Measurements from ENCODE around the gene HS2ST1. TPM values are rescaled to one million over a fixed set of nuclear protein-coding genes. Genes with fewer than 3 reads are reported as not detected.
"Not testable (repeated sequence)": the region's sequence is repeated elsewhere in the genome, so short reads cannot be mapped to it uniquely, and the experiment has no call there.

HS2ST1 gene
- total RNA-seq, 2 experiments from 2014 or later: 16.9 to 20.4 TPM

- Mint-ChIP-seq H3K4me3 (no peak overlapping the region), H3K36me3 (ENCODE audit: low read depth) (peaks cover 5% of the 10 kb centered on the region), H3K9me3 (peaks cover 11% of the 10 kb centered on the region), H3K4me1 (no peaks in the 10 kb centered on the region), H3K27ac (no peak overlapping the region), H3K27me3 (no peaks in the 10 kb centered on the region)
- no peak for DNase-seq
- ChIA-PET CTCF (no interaction called here), POLR2A (no interaction called here)
These were observed 137.5 kb downstream of the HS2ST1 start for GRCh38 chr1:87051965-87052364.

GRCh38 chr1:87052400-87052799 lies 138.0 kb downstream of the HS2ST1 start:
- Mint-ChIP-seq H3K4me3 (no peak overlapping the region), H3K27ac (no peak overlapping the region), H3K9me3 (peaks cover 9% of the 10 kb centered on the region), H3K27me3 (no peaks in the 10 kb centered on the region), H3K4me1 (no peaks in the 10 kb centered on the region), H3K36me3 (ENCODE audit: low read depth) (peaks cover 3% of the 10 kb centered on the region)
- no peak for DNase-seq
- ChIA-PET POLR2A (no interaction called here), CTCF (no interaction called here)

DNA sequence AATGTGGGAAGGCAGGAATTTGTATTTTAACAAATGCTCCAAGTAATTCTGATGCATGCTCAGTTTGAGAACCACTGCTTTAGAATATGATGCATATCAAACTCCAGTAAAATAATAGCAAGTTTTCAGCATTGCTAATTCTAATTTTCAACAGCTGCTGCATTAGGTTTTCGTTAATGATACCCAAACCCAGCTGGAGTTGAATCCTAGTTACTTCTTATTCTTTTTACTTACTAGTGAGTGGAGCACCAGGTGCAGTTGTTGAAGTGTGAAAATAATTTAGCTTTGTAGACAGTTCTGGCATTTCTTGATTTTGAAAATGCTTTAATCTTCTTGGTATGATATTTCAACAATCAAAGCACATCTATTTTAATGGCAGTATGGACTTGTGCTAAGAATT lies 138.5 kb downstream of the HS2ST1 start:
- Mint-ChIP-seq H3K4me3 (no peak overlapping the region), H3K27me3 (no peaks in the 10 kb centered on the region), H3K36me3 (ENCODE audit: low read depth) (peaks cover 3% of the 10 kb centered on the region), H3K27ac (no peak overlapping the region), H3K9me3 (peaks cover 5% of the 10 kb centered on the region), H3K4me1 (peaks cover 2% of the 10 kb centered on the region)
- CTCF ChIA-PET: no interaction called here
- POLR2A ChIA-PET: no interaction called here
- DNase-seq: no peak

GRCh38 chr1:87053446-87053845 lies 139.0 kb downstream of the HS2ST1 start:
- Mint-ChIP-seq H3K4me3 (no peak overlapping the region), H3K36me3 (ENCODE audit: low read depth) (peaks cover 3% of the 10 kb centered on the region), H3K27ac (no peak overlapping the region), H3K27me3 (no peaks in the 10 kb centered on the region), H3K9me3 (peaks cover 2% of the 10 kb centered on the region), H3K4me1 (peaks cover 4% of the 10 kb centered on the region)
- POLR2A ChIA-PET: no interaction called here
- no peak for DNase-seq
- CTCF ChIA-PET: no interaction called here

DNA sequence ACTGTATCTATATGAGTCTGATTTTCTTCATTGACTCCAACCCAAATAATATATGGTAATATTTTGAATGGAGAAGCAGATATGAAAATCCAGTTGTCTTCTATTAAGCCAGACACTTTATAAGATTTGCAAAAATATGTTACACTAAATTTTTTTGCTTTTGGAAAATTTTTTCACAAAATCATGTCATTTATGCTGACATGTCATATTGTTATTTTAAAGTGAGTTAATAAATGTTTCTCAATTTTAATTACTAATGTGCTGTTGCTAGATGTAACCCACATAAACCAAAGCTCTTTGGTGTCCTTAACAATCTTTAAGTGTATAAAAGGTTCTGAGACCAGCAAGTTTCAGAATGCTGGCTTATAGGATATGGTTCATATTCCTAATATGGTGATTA lies 142.5 kb downstream of the HS2ST1 start:
- Mint-ChIP-seq H3K9me3 (no peaks in the 10 kb centered on the region), H3K27me3 (no peaks in the 10 kb centered on the region), H3K27ac (no peak overlapping the region), H3K36me3 (ENCODE audit: low read depth) (no peaks in the 10 kb centered on the region), H3K4me3 (no peak overlapping the region), H3K4me1 (peaks cover 7% of the 10 kb centered on the region)
- POLR2A ChIA-PET: interaction anchor here (0.6 kb wide), 1 partner anchor 1612 kb away, joined by 3 read pairs; no protein-coding TSS in a partner anchor
- DNase-seq: no peak
- CTCF ChIA-PET: no interaction called here

DNA sequence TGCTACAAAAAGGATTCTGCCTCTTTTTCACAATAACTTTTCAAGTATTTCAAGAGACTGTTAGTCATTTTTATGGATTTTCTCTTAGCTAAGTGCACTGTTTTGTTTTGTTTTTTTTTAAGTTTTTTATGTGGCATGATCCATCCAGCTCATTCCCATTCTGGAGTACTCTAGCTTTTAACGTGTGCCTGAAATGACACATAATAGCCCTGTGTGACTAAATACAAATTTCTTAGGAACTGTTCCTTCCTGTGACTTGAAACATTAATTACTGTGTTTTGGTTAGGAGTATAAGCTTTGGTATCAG lies 143.9 kb downstream of the HS2ST1 start:
- POLR2A ChIA-PET: no interaction called here
- Mint-ChIP-seq H3K36me3 (ENCODE audit: low read depth) (no peaks in the 10 kb centered on the region), H3K4me1 (peaks cover 8% of the 10 kb centered on the region), H3K27ac (no peak overlapping the region), H3K27me3 (no peaks in the 10 kb centered on the region), H3K9me3 (no peaks in the 10 kb centered on the region), H3K4me3 (no peak overlapping the region)
- CTCF ChIA-PET: interaction anchor here (0.8 kb wide), 1 partner anchor 24 kb away, joined by 3 read pairs; no protein-coding TSS in a partner anchor
- DNase-seq: no peak

DNA sequence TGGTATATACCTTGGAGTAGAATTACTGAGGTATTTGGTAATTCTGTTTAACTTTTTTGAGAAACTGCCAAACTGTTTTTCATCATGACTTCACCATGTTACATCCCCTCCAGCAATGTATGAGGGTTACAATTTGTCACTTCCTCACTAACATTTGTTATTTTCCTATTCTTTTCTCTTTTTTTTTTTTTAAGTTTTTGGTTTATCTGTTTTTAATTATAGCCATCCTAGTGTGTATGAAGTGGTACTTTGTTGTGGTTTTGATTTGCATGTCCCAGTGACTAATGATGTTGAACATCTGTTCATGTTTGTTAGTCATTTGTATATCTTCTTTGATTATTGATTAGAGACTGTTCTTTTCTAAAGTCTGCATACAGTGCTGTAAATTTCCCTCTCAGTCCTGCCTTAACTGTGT lies 147.3 kb downstream of the HS2ST1 start:
- no peak for DNase-seq
- POLR2A ChIA-PET: no interaction called here
- Mint-ChIP-seq H3K27me3 (no peaks in the 10 kb centered on the region), H3K4me1 (peaks cover 8% of the 10 kb centered on the region), H3K4me3 (no peak overlapping the region), H3K36me3 (ENCODE audit: low read depth) (peaks cover 2% of the 10 kb centered on the region), H3K9me3 (no peaks in the 10 kb centered on the region), H3K27ac (no peak overlapping the region)
- CTCF ChIA-PET: no interaction called here

DNA sequence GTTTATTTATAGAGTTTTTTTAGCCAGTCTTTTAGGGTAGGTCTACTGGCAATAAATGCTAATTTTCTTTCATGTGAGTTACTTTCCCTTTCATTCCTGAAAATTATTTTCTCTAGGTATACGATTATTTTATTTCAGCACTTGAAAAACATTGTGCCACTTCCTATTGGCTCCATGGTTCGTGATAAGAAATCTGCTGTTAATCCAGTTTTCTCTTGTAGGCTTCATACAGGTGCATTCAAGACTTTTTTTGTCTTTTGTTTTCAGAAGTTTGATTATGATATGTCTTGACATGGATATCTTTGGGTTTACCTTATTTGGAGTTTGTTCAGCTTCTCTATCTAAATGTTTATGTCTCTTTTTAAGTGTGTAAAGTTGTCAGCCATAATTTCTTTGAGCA lies 148.3 kb downstream of the HS2ST1 start:
- Mint-ChIP-seq H3K4me3 (no peak overlapping the region), H3K27ac (no peak overlapping the region), H3K4me1 (peaks cover 8% of the 10 kb centered on the region), H3K27me3 (no peaks in the 10 kb centered on the region), H3K36me3 (ENCODE audit: low read depth) (peaks cover 5% of the 10 kb centered on the region), H3K9me3 (peaks cover 2% of the 10 kb centered on the region)
- CTCF ChIA-PET: no interaction called here
- POLR2A ChIA-PET: no interaction called here
- DNase-seq: no peak

- no peaks in the 10 kb centered on the region for H3K27me3 Mint-ChIP-seq
- no peak for DNase-seq
- ChIA-PET CTCF (no interaction called here), POLR2A (interaction anchor here (1.2 kb wide), 1 partner anchor 19 kb away, joined by 3 read pairs; no protein-coding TSS in a partner anchor)
- H3K27ac Mint-ChIP-seq: no peak overlapping the region
- peaks cover 2% of the 10 kb centered on the region for H3K9me3 Mint-ChIP-seq
- H3K4me1 Mint-ChIP-seq: peaks cover 4% of the 10 kb centered on the region
- no peak overlapping the region for H3K4me3 Mint-ChIP-seq
- H3K36me3 Mint-ChIP-seq (ENCODE audit: low read depth): peaks cover 5% of the 10 kb centered on the region
These were observed 149.9 kb downstream of the HS2ST1 start for GRCh38 chr1:87064309-87064708.

DNA sequence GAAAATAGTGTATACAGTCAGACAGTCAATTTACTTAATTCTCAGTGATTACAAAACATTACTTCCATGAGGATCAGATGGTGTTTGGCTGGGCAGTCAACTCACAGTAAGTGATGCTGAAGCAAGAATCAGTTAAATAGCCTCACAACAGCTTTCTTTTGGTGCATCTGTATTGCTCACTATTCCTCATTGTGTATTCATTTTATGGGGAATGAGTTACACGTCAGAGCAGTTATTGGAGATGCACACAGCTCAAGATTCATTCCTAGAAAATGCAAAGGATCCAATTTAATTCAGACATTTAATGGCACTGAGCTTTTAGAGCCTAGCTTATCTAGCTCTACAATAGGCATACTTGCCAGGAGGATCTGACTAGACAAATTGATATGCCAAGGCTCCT lies 150.6 kb downstream of the HS2ST1 start:
- peaks cover 2% of the 10 kb centered on the region for H3K9me3 Mint-ChIP-seq
- H3K36me3 Mint-ChIP-seq (ENCODE audit: low read depth): peaks cover 5% of the 10 kb centered on the region
- no peak for DNase-seq
- H3K4me1 Mint-ChIP-seq: peaks cover 4% of the 10 kb centered on the region
- H3K4me3 Mint-ChIP-seq: no peak overlapping the region
- no peak overlapping the region for H3K27ac Mint-ChIP-seq
- H3K27me3 Mint-ChIP-seq: no peaks in the 10 kb centered on the region
- ChIA-PET POLR2A (interaction anchor here (1.2 kb wide), 1 partner anchor 20 kb away, joined by 3 read pairs; no protein-coding TSS in a partner anchor), CTCF (no interaction called here)

DNA sequence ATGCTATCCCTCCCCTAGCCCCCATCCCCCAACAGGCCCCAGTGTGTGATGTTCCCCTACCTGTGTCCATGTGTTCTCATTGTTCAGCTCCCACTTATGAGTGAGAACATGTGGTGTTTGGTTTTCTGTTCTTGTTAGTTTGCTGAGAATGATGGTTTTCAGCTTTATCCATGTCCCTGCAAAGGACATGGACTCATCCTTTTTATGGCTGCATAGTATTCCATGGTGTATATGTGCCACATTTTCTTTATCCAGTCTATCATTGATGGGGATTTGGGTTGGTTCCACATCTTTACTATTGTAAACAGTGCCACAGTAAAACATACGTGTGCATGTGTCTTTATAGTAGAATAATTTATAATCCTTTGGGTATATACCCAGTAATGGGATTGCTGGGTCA lies 152.3 kb downstream of the HS2ST1 start:
- H3K27me3 Mint-ChIP-seq; CTCF ChIA-PET; H3K9me3 Mint-ChIP-seq; H3K36me3 Mint-ChIP-seq (ENCODE audit: low read depth); H3K4me3 Mint-ChIP-seq; POLR2A ChIA-PET; H3K4me1 Mint-ChIP-seq; H3K27ac Mint-ChIP-seq; DNase-seq: not testable (repeated sequence)

DNA sequence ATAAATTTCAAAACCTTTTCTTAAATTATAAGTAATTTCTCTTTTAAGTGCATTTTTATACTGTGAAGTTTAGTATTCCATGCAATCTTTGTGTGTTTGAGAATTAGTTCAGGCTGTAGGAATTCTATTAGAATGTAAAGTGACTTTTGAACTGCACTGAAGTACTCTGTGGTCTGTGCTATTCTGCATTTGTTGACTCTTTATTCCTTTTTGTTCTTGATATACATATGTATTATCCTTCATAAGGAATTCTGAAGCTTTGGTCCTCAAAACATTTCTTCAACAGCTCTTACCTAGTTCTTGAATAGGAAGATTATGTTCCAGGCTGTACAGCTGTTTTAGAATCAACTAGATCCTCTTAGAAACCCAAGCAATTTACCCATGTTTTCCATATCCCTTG lies 158.0 kb downstream of the HS2ST1 start:
- POLR2A ChIA-PET: interaction anchor here (0.5 kb wide), 1 partner anchor 15 kb away, joined by 3 read pairs; no protein-coding TSS in a partner anchor
- CTCF ChIA-PET: no interaction called here
- H3K27ac Mint-ChIP-seq: no peak overlapping the region
- DNase-seq: no peak
- no peak overlapping the region for H3K4me3 Mint-ChIP-seq
- H3K9me3 Mint-ChIP-seq: no peaks in the 10 kb centered on the region
- no peaks in the 10 kb centered on the region for H3K36me3 Mint-ChIP-seq (ENCODE audit: low read depth)
- H3K4me1 Mint-ChIP-seq: no peaks in the 10 kb centered on the region
- H3K27me3 Mint-ChIP-seq: no peaks in the 10 kb centered on the region

DNA sequence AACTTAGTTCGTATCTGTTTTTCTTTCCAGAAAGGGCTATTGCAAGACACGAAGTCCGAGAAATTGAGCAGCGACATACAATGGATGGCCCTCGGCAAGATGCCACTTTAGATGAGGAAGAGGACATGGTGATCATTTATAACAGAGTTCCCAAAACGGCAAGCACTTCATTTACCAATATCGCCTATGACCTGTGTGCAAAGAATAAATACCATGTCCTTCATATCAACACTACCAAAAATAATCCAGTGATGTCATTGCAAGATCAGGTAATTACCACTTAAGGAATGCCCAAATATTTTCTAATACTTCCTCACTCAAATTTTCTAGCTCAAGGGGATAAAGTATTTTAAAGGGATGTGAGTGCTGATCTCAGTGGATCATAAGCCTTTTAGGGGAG lies 158.5 kb downstream of the HS2ST1 start:
- Mint-ChIP-seq H3K9me3 (no peaks in the 10 kb centered on the region), H3K36me3 (ENCODE audit: low read depth) (no peaks in the 10 kb centered on the region), H3K4me1 (no peaks in the 10 kb centered on the region), H3K27me3 (no peaks in the 10 kb centered on the region), H3K4me3 (no peak overlapping the region), H3K27ac (no peak overlapping the region)
- no peak for DNase-seq
- ChIA-PET POLR2A (no interaction called here), CTCF (no interaction called here)

DNA sequence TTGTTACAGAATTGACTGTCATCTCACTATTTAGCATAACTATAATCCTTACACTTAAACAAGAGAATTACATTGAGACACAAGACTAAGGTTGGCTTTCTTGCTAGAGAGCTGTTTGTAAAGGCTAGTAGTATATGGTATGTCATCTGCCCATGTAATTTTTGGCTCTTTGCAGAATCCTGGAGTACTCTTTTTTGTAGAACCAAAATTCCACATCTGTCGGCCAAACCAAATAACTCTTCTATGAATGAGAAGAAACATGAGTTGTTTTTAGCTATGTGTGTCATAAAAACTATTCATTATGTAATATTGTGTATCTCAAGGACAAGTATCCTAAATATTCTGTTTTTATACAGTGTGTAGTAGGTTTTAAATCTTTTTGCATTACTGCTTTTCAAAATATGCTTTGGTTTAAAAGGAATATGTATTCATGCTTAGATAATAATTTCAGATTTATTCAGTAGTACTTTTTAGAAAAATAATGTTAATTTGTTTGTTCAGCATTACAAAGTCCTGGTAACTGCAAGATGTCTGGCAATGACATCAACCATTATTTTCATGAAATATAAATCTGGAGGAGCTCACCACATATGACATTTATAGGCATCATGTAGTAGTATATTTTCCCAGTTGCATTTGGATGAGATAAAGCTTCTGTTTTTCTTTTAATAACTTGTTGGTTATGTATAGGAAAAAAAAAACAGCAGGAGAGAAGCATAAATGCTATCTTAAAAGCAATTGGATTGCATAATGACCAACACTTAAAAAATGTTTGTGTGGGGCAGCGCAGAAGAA lies 159.8 kb downstream of the HS2ST1 start:
- Mint-ChIP-seq H3K36me3 (ENCODE audit: low read depth) (no peaks in the 10 kb centered on the region), H3K4me3 (no peak overlapping the region), H3K27ac (no peak overlapping the region), H3K9me3 (no peaks in the 10 kb centered on the region), H3K27me3 (no peaks in the 10 kb centered on the region), H3K4me1 (peaks cover 4% of the 10 kb centered on the region)
- POLR2A ChIA-PET: no interaction called here
- DNase-seq: no peak
- CTCF ChIA-PET: interaction anchor here (0.6 to 2.3 kb wide), 3 partner anchors 11 to 242 kb away, joined by 3 to 14 read pairs (median 4); no protein-coding TSS in a partner anchor

Data from activated CD4-positive, alpha-beta memory T cell treated with anti-CD3 and anti-CD28 coated beads, Interleukin-2, amount 10 ng/mL, durations not matched to agents 7 days and 5 days (primary cell).